Lung (tissue), 12 donors: Measurements from ENCODE around the gene CRB3. TPM values are rescaled to one million over a fixed set of nuclear protein-coding genes. Genes with fewer than 3 reads are reported as not detected.

ENCODE experiments used
- ATAC-seq: fragments of 200-7000 bp; cut with Tn5 transposase; one replicate; pipeline ENCODE4 v1.9.1; 2020; ENCODE audit warnings: moderate number of reproducible peaks; ENCODE audit not compliant: insufficient read depth, low FRiP score
- DNase-seq, 3 donors: peaks; one replicate each; pipeline ENCODE4 v3.0.0-alpha.2; 2013 to 2017
- H3K27ac ChIP-seq, 2 donors: one replicate each; pipeline ENCODE4 v1.5.1; 2013; ENCODE audit warnings: mild to moderate bottlenecking in 2 of 2, moderate library complexity in 2 of 2, control low read depth in 1 of 2, inconsistent platforms in 1 of 2, low read depth in 1 of 2, low read length in 1 of 2
- H3K27me3 ChIP-seq, 3 donors: one replicate each; pipeline ENCODE4 v1.5.1; 2013; ENCODE audit warnings: low read length in 2 of 3; ENCODE audit not compliant: control insufficient read depth in 3 of 3, insufficient read depth in 3 of 3
- H3K36me3 ChIP-seq, 4 donors: one replicate each; pipeline ENCODE4 v1.5.1; 2013; ENCODE audit warnings: low read length in 4 of 4, mild to moderate bottlenecking in 1 of 4, moderate library complexity in 1 of 4; ENCODE audit not compliant: control insufficient read depth in 4 of 4, insufficient read depth in 4 of 4
- H3K4me1 ChIP-seq, 5 donors: one replicate each; pipeline ENCODE4 v1.5.1; 2013; ENCODE audit warnings: low read length in 5 of 5, mild to moderate bottlenecking in 2 of 5, moderate library complexity in 1 of 5; ENCODE audit not compliant: control insufficient read depth in 5 of 5, insufficient read depth in 5 of 5
- H3K4me3 ChIP-seq: one replicate; pipeline ENCODE4 v1.5.1; 2013; ENCODE audit warnings: mild to moderate bottlenecking, control low read depth, moderate library complexity
- H3K9ac ChIP-seq, 2 donors: one replicate each; pipeline ENCODE4 v1.5.1; 2013; ENCODE audit warnings: low read length in 2 of 2, control low read depth in 1 of 2; ENCODE audit not compliant: insufficient read depth in 1 of 2
- H3K9me3 ChIP-seq, 4 donors: one replicate each; pipeline ENCODE4 v1.5.1; 2013; ENCODE audit warnings: low read length in 3 of 4, mild to moderate bottlenecking in 1 of 4, moderate library complexity in 1 of 4; ENCODE audit not compliant: control insufficient read depth in 4 of 4, insufficient read depth in 3 of 4
- WGBS, 2 donors: extraction: QIAGEN DNeasy Blood & Tissue Kit; methylation state at CpG; one replicate each; pipeline ENCODE4 v1.1.7; 2013; 5-methylcytosine and 5-hydroxymethylcytosine counted together
- polyA plus RNA-seq, 2 donors: library from polyadenylated mRNA; stranded (reverse); fragments of 200-250 nt; gene quantifications; one replicate each; pipeline ENCODE4 v1.2.1, GENCODE V29; 2013
- total RNA-seq, 2 donors: library from RNA; depleted of rRNA in 1 of 2; stranded (reverse); fragments of >200 nt in 1 of 2; gene quantifications; one replicate each; pipeline ENCODE4 v1.2.1, GENCODE V29; 2014 to 2021
- TF ChIP-seq, protein P1 (sequence below): IDR thresholded peaks from 2 replicates; pipeline ENCODE4 v1.5.1; 2012; ENCODE audit warnings: mild to moderate bottlenecking; ENCODE audit errors: control extremely low read depth, extremely low read depth
- donor health status: control.
- donor health status: control.
- donor health status: Bipolar disorder and iron deficiency.
- donor health status: healthy.
- donor health status: DM: yes; HTN: yes; CAD: no.

Gene CRB3
- total and polyA plus RNA-seq, 4 donors: 22.5 to 81.8 (median 53.0) TPM

GRCh38 chr19:6478815-6479214 is 14.7 kb downstream of the CRB3 start:
- DNase-seq (no peak), ATAC-seq (no peak)
- no peaks in the 10 kb centered on the region for H3K36me3 ChIP-seq
- H3K4me1 ChIP-seq: peaks cover 0 to 8% (median 0%) of the 10 kb centered on the region in 5 donors
- H3K27ac ChIP-seq: no peak overlapping the region
- WGBS, 2 donors: 87 to 90% methylated on average over 13 of the region's 13 CpGs
- TF ChIP-seq, protein P1, sequence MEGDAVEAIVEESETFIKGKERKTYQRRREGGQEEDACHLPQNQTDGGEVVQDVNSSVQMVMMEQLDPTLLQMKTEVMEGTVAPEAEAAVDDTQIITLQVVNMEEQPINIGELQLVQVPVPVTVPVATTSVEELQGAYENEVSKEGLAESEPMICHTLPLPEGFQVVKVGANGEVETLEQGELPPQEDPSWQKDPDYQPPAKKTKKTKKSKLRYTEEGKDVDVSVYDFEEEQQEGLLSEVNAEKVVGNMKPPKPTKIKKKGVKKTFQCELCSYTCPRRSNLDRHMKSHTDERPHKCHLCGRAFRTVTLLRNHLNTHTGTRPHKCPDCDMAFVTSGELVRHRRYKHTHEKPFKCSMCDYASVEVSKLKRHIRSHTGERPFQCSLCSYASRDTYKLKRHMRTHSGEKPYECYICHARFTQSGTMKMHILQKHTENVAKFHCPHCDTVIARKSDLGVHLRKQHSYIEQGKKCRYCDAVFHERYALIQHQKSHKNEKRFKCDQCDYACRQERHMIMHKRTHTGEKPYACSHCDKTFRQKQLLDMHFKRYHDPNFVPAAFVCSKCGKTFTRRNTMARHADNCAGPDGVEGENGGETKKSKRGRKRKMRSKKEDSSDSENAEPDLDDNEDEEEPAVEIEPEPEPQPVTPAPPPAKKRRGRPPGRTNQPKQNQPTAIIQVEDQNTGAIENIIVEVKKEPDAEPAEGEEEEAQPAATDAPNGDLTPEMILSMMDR: no peak
- no peak overlapping the region for H3K9ac ChIP-seq
- peaks cover 0 to 14% (median 8%) of the 10 kb centered on the region in 3 donors for H3K27me3 ChIP-seq
- H3K4me3 ChIP-seq: no peak overlapping the region
- H3K9me3 ChIP-seq: peaks cover 0 to 2% (median 0%) of the 10 kb centered on the region in 4 donors

DNA sequence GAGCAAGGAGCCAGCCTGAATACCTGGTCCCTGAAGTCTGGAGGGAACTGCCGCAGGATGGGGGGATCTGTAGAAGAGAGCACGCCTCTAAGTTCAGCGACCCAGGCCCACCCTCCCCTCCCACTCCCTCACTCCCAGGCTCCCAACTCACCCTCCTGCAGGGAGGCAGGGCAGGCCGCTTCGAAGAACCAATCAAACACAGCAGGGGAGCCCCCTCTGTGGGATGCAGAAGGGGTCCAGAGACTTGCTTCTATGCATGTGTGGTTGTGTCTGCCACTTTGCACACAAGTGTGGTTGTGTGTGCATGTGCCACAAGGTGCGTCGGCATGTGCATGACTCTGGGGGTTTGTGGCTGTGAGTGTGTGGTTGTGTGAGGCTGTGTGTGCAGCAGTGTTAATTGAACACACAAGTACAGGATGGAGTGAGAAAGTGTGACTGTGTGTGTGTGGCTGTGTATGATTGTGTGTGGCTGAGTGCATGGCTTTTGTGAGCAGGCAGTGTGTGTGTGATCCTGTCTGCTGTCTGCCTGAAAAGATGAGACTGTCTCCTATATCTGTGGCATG is 15.8 kb downstream of the CRB3 start:
- peaks cover 0 to 11% (median 7%) of the 10 kb centered on the region in 3 donors for H3K27me3 ChIP-seq
- ATAC-seq (no peak), DNase-seq (no peak)
- WGBS, 2 donors: 63 to 68% methylated on average over 7 of the region's 7 CpGs
- H3K27ac ChIP-seq: no peak overlapping the region
- no peak overlapping the region for H3K4me3 ChIP-seq
- peaks cover 0 to 2% (median 0%) of the 10 kb centered on the region in 4 donors for H3K9me3 ChIP-seq
- H3K36me3 ChIP-seq: no peaks in the 10 kb centered on the region
- TF ChIP-seq, protein P1: no peak
- peaks cover 0 to 8% (median 0%) of the 10 kb centered on the region in 5 donors for H3K4me1 ChIP-seq
- no peak overlapping the region for H3K9ac ChIP-seq

DNA sequence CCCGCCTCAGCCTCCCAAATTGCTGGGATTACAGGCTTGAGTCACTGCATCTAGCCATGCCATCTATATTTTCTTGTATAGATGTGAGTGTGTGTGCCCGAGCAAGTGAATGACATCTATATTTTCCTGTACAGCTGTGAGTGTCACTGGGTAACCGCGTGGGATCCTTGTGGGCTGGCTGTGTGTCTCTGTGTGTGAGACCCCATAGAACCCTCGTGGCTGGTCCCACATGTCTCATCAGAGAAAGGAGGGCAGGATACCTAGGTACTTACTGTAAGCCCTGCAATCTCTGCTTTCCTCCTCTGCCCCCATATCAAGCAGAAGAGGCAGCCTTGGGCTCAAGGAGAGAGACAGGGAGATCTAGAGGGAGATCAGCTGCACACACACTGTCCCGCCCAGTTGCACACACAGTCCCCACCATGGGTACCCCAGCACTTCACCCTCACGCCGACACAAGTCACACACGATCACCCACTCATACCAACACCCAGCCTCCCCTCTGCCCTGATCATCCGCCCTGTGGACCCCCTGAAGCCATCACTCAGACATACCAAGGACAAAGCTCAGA is 16.9 kb downstream of the CRB3 start:
- Histone ChIP-seq H3K27ac (no peak overlapping the region), H3K9ac (no peak overlapping the region), H3K27me3 (peaks cover 0 to 4% (median 3%) of the 10 kb centered on the region in 3 donors), H3K9me3 (peaks cover 0 to 2% (median 0%) of the 10 kb centered on the region in 4 donors), H3K36me3 (no peaks in the 10 kb centered on the region), H3K4me1 (peaks cover 0 to 5% (median 0%) of the 10 kb centered on the region in 5 donors), H3K4me3 (no peak overlapping the region)
- 56 to 67% methylated on average over 10 of the region's 10 CpGs for WGBS, 2 donors
- DNase-seq (no peak), ATAC-seq (no peak)
- TF ChIP-seq, protein P1: no peak
